ENCODE data around the gene PI4KA. TPM values are rescaled to one million over a fixed set of nuclear protein-coding genes. Genes with fewer than 3 reads are reported as not detected.
"Not testable (repeated sequence)": the region's sequence is repeated elsewhere in the genome, so short reads cannot be mapped to it uniquely, and the experiment has no call there.

The PI4KA gene
- total and polyA plus RNA-seq, 2 donors, result 37.1 to 50.9 TPM

DNA sequence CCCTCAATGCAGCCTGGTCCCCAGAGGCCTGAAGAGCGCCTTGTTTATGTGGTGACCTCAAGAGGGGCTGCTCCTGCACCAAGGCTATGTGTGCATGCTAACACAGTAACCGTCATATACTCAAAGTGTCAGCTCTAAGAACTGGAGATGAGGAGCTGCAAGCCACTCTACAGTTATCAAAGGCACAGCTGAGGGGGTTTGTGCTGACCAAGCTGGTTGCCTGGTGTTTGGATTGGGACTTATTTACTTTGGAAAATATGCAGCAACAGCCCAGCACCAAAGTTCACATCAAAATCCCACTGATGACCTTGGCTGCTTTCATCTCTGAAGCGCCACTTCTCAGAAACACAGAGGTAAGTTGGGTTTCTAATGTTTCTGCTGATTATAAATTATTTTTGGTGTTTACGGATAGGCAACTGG is 84.8 kb downstream of the PI4KA start, which contains the start of gene SERPIND1:
TSS of gene SERPIND1 (plus strand) at position 321 of the 420 bp plus-strand sequence. CDS start 5,200 bp downstream, outside the sequence.
- no peaks in the 10 kb centered on the region for H3K4me1 ChIP-seq (ENCODE audit: insufficient read depth)
- 84% methylated on average over 4 of the region's 4 CpGs for WGBS
- no peak within 1 kb of the TSS for H3K27ac ChIP-seq (ENCODE audit: low read depth)
- H3K4me3 ChIP-seq (ENCODE audit: low read depth, low read length), result no peak within 1 kb of the TSS
- H3K36me3 ChIP-seq (ENCODE audit: insufficient read depth), result no peaks in the 10 kb centered on the region
- DNase-seq (ENCODE audit: extremely low spot score), result no peak

DNA sequence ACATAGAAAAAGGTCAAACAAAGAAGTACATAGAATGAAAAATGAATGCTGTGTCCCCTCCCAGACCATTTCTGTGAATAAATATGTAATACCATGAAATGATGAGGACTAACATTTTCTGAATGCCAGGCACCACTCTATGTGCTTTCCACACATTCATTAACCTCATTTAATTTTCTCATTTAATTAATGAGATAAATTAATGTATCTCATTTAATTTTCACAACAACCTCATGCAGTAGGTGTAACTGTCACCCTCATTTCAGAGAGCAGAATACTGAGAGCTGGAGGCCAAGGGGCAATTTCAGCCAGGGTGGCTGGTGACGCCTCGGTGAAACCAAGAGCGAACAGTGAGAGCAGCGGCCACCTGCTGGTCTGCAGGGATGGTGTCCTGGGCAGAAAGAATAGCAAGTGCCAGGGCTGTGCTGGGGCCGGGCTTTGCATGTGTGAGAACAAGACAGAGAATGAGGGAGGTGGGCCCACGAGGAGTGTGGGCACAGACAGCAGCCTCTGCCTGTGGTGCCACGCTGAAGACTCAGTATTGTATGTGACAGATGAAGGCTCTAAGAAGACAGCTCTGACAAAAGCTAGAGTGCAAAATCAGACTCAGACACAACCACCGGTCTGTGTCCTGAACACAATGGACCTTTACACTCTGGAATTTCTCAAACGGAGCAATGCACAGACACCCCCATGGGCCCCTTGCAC is 86.5 kb downstream of the PI4KA start:
- Histone ChIP-seq H3K27ac (ENCODE audit: low read depth) (no peak overlapping the region), H3K36me3 (ENCODE audit: insufficient read depth) (no peaks in the 10 kb centered on the region), H3K4me1 (ENCODE audit: insufficient read depth) (no peaks in the 10 kb centered on the region), H3K4me3 (ENCODE audit: low read depth, low read length) (no peak overlapping the region)
- WGBS, result 91% methylated on average over 9 of the region's 9 CpGs
- no peak for DNase-seq (ENCODE audit: extremely low spot score)

DNA sequence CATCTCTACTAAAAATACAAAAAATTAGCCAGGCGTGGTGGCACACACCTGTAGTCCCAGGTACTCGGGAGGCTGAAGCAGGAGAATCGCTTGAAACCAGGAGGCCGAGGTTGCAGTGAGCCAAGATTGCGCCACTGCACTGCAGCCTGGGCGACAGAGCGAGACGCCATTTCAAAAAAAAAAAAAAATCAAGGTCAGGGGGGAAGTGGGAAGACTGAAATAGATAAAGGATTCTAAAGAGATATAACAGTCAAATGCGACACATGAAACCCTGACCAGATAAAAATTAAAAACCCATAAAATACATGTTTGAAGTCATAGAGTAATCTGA is 89.2 kb downstream of the PI4KA start:
- not testable (repeated sequence) for H3K36me3 ChIP-seq (ENCODE audit: insufficient read depth); H3K27ac ChIP-seq (ENCODE audit: low read depth); H3K4me3 ChIP-seq (ENCODE audit: low read depth, low read length); H3K4me1 ChIP-seq (ENCODE audit: insufficient read depth); DNase-seq (ENCODE audit: extremely low spot score)
- WGBS, result 95% methylated on average over 9 of the region's 9 CpGs

DNA sequence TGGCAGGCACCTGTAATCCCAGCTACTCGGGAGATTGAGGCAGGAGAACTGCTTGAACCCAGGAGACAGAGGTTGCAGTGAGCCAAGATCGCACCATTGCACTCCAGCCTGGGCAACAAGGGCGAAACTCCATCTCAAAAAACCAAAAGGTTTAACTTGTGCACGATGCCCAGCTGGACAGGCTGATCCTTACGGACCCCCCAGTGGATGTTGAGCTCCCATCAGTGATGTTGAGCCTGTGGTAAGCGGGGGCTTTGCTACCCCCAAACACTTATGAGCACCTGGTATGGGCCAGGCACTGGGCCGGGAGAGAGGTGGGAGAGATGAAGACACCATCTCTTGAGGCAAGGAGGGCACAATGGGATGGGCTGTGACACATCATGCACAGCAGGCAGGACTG is 92.1 kb downstream of the PI4KA start:
- no peak for DNase-seq (ENCODE audit: extremely low spot score)
- WGBS, result 93% methylated on average over 7 of the region's 7 CpGs
- Histone ChIP-seq H3K4me1 (ENCODE audit: insufficient read depth) (no peaks in the 10 kb centered on the region), H3K36me3 (ENCODE audit: insufficient read depth) (peaks cover 4% of the 10 kb centered on the region), H3K27ac (ENCODE audit: low read depth) (no peak overlapping the region), H3K4me3 (ENCODE audit: low read depth, low read length) (no peak overlapping the region)

DNA sequence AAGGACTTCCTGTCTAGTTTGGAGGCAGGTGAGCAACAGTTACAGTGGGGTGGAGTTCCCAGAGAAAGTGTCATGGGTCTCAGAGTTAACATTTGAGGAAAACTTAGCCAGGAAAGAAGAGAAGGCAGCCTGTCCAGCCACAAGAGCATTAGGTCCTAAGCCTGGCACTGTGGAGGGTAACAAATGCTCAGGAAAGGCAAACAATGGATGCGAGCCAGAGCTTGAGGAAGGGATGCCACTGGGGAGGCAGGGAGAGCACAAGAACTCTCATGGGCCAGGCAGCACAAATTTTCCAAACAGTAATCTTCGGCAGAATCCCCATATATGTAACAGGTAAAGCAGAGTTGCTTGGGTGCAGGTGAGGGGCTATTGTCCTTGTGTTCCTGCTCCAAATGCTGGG is 92.7 kb downstream of the PI4KA start:
- H3K4me3 ChIP-seq (ENCODE audit: low read depth, low read length), result no peak overlapping the region
- DNase-seq (ENCODE audit: extremely low spot score), result no peak
- peaks cover 4% of the 10 kb centered on the region for H3K36me3 ChIP-seq (ENCODE audit: insufficient read depth)

DNA sequence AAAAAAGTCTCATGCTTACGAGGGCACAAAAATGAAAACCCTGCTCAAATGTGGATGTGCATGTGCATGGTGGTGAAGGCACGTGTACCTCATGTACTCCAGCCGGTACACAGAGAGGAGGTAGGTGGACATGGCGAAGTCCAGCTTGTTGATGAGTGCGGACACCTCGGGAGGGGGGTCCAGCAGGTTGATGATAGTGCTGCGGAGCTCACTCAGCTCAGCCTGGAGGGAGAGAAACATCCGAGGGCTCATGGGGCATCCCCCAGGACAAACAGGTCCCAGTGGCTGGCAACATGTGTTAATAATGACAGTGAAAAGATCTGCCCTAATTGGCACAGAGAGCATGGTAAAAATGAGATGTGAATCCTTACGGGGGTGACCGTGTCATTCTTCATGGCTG is 93.9 kb downstream of the PI4KA start:
- DNase-seq (ENCODE audit: extremely low spot score), result no peak
- 94% methylated on average over 10 of the region's 10 CpGs for WGBS
- Histone ChIP-seq H3K27ac (ENCODE audit: low read depth) (no peak overlapping the region), H3K4me3 (ENCODE audit: low read depth, low read length) (no peak overlapping the region), H3K4me1 (ENCODE audit: insufficient read depth) (no peaks in the 10 kb centered on the region), H3K36me3 (ENCODE audit: insufficient read depth) (peaks cover 4% of the 10 kb centered on the region)

More for the DNA sequence above, 92.7 kb downstream of the PI4KA start:
- 90% methylated on average over 2 of the region's 2 CpGs for WGBS
- Histone ChIP-seq H3K27ac (ENCODE audit: low read depth) (no peak overlapping the region), H3K4me1 (ENCODE audit: insufficient read depth) (no peaks in the 10 kb centered on the region)

DNA sequence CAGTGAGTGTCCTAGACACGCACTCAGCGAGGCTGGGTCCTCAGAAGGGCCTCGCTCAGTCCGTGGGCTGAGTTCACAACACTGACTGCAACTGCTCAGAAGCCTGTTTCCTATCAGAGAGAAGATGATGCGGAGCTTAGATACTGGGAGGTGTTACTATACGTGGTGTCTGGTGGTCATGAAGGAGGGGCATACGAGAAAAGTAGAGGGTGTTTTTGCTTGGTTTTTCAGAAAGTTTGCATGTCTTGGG is 94.2 kb downstream of the PI4KA start:
- DNase-seq (ENCODE audit: extremely low spot score), result no peak
- Histone ChIP-seq H3K4me1 (ENCODE audit: insufficient read depth) (no peaks in the 10 kb centered on the region), H3K4me3 (ENCODE audit: low read depth, low read length) (no peak overlapping the region), H3K27ac (ENCODE audit: low read depth) (no peak overlapping the region), H3K36me3 (ENCODE audit: insufficient read depth) (peaks cover 4% of the 10 kb centered on the region)
- 89% methylated on average over 7 of the region's 7 CpGs for WGBS

DNA sequence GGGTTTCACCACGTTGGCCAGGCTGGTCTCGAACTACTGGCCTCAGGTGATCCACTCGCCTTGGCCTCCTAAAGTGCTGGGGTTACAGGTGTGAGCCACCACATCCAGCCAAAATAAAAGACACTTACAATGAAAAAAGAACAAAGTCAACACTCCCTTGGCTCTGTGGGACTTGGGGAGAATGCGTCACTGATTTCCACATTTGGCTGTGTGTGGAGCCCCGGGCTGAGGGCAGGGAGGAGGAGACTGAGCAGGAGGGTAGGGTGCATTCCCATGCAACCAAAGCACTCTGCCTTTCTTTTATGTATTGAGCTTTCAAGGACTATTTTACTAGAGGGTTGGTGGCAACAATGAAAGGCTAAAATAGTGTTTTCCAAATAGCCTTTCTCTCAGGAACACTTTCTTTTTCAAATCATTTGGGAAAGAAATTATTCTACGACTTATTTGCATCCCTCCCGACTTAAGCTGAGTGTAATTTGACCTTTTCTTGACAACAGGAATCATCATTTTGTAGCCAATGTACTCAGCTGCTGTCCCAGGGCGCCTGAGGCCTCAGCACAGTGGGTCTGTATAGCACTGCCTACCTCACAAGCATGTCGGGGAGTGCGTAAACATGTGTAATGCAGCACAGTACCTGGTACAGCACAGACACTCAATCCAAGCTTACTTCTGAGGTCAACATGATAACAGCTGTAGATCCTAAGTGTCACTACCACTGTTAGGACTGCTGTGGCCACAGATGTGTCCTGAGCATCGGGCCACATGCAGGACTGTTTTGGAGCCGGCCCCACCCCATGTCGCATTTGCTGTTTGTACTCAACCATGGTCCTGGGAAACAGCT is 94.8 kb downstream of the PI4KA start:
- H3K4me1 ChIP-seq (ENCODE audit: insufficient read depth), result no peaks in the 10 kb centered on the region
- H3K36me3 ChIP-seq (ENCODE audit: insufficient read depth), result peaks cover 4% of the 10 kb centered on the region
- no peak overlapping the region for H3K27ac ChIP-seq (ENCODE audit: low read depth)
- 86% methylated on average over 13 of the region's 13 CpGs for WGBS
- H3K4me3 ChIP-seq (ENCODE audit: low read depth, low read length), result no peak overlapping the region
- DNase-seq (ENCODE audit: extremely low spot score), result no peak

DNA sequence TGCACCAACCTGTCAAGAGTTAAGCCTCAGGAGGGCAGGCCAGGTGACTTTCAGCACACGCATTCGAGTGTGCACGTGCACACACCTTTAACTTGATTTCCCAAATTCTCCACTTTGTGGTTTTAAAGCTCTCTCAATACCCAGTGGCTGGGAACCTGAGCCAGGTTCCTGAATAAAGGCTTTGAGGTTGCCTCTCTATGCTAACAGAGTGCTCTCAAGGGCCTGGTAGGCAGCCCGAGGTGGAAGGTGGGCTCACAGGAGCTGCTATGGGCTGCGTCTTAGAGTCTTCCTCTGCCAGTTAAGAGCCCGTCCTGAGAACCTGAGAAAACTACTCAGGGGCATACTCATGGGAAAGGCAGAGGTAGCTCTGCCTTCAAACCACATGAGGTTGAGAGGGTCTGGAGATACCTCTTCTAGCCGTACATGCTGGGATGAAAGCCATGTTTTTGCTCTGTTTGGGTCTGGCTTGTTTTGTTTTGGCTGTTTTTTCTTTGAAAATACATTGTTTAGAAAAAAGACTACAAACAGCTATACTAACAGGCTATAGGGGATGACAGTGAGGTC is 96.3 kb downstream of the PI4KA start:
- DNase-seq (ENCODE audit: extremely low spot score), result no peak
- 95% methylated on average over 7 of the region's 7 CpGs for WGBS
- Histone ChIP-seq H3K4me3 (ENCODE audit: low read depth, low read length) (no peak overlapping the region), H3K27ac (ENCODE audit: low read depth) (no peak overlapping the region), H3K36me3 (ENCODE audit: insufficient read depth) (peaks cover 4% of the 10 kb centered on the region), H3K4me1 (ENCODE audit: insufficient read depth) (no peaks in the 10 kb centered on the region)

DNA sequence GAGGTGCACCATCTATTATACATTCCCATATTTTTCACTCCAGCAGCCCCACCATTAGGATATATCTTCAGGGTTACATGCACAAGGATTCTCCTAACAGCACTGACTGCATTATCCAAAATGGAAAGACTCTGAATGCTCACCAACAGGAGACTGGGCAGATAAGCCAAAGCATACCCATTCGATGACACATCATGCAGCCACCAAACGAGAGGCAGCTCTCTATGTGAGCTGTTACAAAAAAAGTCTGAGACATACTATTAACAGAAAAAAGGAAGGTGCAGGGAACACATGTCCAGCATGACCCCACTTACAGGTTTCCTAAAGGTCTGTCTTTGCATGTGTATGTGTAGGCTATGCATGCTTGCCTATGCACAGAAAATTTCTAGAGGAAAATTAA is 97.1 kb downstream of the PI4KA start:
- Histone ChIP-seq H3K27ac (ENCODE audit: low read depth) (no peak overlapping the region), H3K36me3 (ENCODE audit: insufficient read depth) (peaks cover 4% of the 10 kb centered on the region), H3K4me1 (ENCODE audit: insufficient read depth) (no peaks in the 10 kb centered on the region), H3K4me3 (ENCODE audit: low read depth, low read length) (no peak overlapping the region)
- 73% methylated on average over 2 of the region's 2 CpGs for WGBS
- no peak for DNase-seq (ENCODE audit: extremely low spot score)

DNA sequence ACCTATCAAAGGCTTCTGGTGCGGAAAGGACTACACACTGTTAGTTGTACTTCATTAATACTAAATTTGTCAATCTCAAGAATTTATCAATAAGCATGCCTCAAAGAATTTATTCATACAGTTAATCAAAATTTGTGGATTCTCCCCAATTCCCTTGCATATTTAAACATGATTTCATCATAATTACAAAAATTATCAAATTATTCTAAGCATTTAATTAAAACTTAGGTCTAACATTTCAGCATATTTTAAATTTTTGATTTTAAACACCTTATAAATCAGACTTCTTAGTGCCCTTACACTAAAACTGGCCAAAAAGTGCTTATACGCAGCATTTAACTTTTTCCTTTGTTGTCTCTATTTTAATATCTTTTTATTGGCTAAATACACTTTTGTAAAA is 98.5 kb downstream of the PI4KA start:
- Histone ChIP-seq H3K4me1 (ENCODE audit: insufficient read depth) (no peaks in the 10 kb centered on the region), H3K27ac (ENCODE audit: low read depth) (no peak overlapping the region), H3K36me3 (ENCODE audit: insufficient read depth) (peaks cover 4% of the 10 kb centered on the region), H3K4me3 (ENCODE audit: low read depth, low read length) (no peak overlapping the region)
- DNase-seq (ENCODE audit: extremely low spot score), result no peak
- WGBS, result 98% methylated on average over 2 of the region's 2 CpGs

DNA sequence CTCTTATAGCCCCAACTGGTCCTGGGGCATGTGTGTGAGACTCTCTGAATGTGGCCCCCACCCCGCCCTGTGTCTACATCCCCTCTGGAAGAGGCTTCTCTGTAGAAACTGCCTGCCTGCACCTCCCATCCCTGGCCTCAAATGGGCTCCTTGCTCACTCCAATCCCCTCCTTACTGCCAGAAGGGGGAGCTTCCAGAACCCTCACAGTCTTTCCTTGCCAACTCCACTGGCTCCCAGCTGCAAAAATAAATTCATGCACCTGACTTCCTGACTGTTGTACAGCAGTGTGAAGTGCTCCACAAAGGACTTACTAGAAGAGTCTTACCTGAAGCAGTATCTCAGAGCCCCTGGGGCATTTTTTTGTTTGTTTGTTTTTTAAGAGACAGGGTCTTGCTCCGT is 99.9 kb downstream of the PI4KA start:
- H3K4me1 ChIP-seq (ENCODE audit: insufficient read depth), result no peaks in the 10 kb centered on the region
- whole genome bisulfite sequencing, result 97% methylated on average over 2 of the region's 2 CpGs
- no peak overlapping the region for H3K4me3 ChIP-seq (ENCODE audit: low read depth, low read length)
- H3K36me3 ChIP-seq (ENCODE audit: insufficient read depth), result no peaks in the 10 kb centered on the region
- DNase-seq (ENCODE audit: extremely low spot score), result no peak
- H3K27ac ChIP-seq (ENCODE audit: low read depth), result no peak overlapping the region

DNA sequence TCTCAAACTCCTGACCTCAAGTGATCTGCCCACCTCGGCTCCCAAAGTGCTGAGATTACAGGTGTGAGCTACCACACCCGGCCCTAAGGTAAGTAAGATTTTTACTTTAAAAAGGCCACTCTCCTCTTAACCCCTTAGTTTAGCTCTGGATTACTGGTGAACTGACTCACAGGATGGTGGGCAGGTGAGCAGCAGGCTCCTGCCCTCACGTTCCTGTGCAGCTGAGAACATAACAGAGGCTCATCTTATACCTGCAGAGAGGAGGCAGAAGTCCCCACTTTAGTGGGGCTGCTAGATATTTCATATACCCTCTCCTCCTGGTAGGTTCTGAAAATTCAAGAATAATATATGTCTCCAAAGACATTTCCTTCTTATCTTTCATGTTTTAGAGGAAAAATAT is 101.8 kb downstream of the PI4KA start:
- no peak overlapping the region for H3K27ac ChIP-seq (ENCODE audit: low read depth)
- no peaks in the 10 kb centered on the region for H3K4me1 ChIP-seq (ENCODE audit: insufficient read depth)
- no peak for DNase-seq (ENCODE audit: extremely low spot score)
- no peak overlapping the region for H3K4me3 ChIP-seq (ENCODE audit: low read depth, low read length)
- WGBS, result 98% methylated on average over 3 of the region's 3 CpGs
- no peaks in the 10 kb centered on the region for H3K36me3 ChIP-seq (ENCODE audit: insufficient read depth)

DNA sequence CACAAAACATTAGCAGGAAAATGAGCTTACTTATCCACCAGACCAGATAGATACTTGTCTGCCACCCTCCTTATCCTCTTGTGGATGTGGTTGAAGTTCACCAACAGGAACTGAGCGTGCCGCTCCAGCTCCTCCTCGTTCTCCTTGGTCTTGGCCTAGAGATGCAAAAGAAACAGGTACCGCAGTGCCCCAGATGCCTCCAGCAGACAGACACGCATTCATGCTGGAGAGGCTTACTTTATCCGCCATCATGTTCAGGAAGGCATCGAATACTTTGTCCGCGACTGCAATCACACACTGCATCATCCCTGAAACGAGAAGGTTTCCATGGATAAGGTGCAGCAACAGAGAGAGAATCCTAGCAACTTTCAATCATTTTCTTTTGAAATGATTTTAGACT is 105.7 kb downstream of the PI4KA start:
- no peak overlapping the region for H3K4me3 ChIP-seq (ENCODE audit: low read depth, low read length)
- 95% methylated on average over 10 of the region's 10 CpGs for WGBS
- H3K36me3 ChIP-seq (ENCODE audit: insufficient read depth), result no peaks in the 10 kb centered on the region
- no peaks in the 10 kb centered on the region for H3K4me1 ChIP-seq (ENCODE audit: insufficient read depth)
- H3K27ac ChIP-seq (ENCODE audit: low read depth), result no peak overlapping the region
- DNase-seq (ENCODE audit: extremely low spot score), result no peak

Measured in urinary bladder (tissue), 4 donors.